GM21367 (cell line): ENCODE measurements around the gene PDE8B.

Experiments used
- ATAC-seq: cut with Tn5 transposase; IDR thresholded peaks from one replicate; pipeline ENCODE4 v1.9.1; 2021; ENCODE audit not compliant: unreplicated experiment

The PDE8B gene, protein sequence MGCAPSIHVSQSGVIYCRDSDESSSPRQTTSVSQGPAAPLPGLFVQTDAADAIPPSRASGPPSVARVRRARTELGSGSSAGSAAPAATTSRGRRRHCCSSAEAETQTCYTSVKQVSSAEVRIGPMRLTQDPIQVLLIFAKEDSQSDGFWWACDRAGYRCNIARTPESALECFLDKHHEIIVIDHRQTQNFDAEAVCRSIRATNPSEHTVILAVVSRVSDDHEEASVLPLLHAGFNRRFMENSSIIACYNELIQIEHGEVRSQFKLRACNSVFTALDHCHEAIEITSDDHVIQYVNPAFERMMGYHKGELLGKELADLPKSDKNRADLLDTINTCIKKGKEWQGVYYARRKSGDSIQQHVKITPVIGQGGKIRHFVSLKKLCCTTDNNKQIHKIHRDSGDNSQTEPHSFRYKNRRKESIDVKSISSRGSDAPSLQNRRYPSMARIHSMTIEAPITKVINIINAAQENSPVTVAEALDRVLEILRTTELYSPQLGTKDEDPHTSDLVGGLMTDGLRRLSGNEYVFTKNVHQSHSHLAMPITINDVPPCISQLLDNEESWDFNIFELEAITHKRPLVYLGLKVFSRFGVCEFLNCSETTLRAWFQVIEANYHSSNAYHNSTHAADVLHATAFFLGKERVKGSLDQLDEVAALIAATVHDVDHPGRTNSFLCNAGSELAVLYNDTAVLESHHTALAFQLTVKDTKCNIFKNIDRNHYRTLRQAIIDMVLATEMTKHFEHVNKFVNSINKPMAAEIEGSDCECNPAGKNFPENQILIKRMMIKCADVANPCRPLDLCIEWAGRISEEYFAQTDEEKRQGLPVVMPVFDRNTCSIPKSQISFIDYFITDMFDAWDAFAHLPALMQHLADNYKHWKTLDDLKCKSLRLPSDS

GRCh38 chr5:77210091-77210963 lies at the start of gene PDE8B:
TSS of gene PDE8B (plus strand) at chr5:77210680. CDS start at chr5:77210926, 246 bp downstream.
- ATAC-seq, result no peak

DNA sequence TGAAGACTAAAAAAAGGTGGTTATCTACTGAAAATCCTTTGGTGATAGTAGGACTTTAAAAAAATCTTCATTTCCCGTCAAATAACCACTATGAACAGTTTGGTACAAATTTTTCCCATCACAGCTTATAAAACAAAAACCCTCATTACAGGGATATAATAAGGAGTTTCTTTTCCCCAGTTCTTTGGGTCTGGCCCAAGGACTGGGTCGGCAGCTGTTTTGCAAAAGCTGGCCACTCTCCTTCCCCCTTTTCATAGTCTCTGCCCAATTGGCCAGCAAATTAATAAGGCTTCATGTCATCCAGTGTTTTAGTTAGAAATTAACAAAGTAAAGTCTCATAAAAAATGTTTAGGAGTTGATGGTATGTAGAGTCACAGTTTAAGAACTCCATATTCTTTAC lies 47.0 kb upstream of the PDE8B start:
- ATAC-seq, result no peak

DNA sequence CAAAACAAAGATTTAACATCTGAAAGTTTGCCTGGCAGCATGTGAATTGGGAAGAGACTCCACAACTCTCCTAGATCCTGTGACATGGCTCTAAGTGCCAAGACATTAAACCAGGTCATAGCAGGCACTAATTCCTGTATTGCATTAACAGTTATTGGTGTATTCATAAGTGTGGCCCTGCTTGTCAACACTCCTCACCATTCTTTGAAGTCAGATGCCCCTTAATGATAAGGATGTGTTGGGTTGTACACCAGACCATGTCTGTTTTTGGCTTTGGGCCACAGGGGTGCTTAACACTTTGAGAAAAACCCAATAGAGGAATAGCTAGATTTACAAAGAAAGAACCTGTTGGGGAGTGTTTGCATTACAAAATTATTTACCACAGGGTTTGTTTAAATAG lies 43.4 kb upstream of the PDE8B start:
- ATAC-seq, result no peak

DNA sequence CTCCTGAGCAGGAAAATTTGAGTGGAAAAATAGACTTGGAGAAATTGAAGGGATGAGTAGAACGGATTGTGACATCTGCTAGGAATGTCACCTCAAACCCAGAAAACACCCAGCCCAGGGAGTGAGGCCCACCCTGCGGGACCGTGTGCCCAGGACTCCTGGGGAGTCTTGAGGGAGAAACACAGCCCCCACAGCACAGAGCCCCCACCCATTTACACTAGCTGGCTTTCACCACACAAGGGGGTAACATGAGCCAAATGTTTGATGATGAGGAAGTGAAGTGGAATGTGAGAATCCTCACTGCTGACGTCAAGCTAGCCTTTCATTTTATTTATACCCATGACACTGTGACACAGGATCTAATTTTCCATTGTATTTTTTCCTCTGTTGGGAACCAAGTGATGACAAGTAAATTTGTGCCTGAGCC lies 42.8 kb upstream of the PDE8B start:
- ATAC-seq, result no peak

GRCh38 chr5:77168161-77168878 lies 42.2 kb upstream of the PDE8B start:
- no peak for ATAC-seq

DNA sequence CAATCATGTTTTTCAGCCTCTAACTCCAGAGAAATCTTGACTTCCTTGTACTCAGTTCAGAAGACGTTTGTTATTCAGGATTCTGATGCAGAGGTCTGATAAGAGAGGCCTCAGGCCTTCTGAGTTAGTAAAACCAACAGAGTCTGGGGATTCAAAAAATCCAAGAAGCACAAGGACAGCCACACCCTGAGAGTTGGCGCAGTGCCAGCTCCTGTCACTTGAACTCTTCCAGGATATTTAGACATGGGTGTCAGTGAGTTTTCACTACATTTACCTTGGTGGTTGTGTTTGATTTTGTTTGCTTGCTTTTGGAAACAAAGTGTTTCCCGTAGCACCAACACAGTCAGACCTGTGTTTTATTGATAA lies 41.6 kb upstream of the PDE8B start:
- no peak for ATAC-seq

GRCh38 chr5:77170196-77170890 lies 40.1 kb upstream of the PDE8B start:
- ATAC-seq, result no peak

DNA sequence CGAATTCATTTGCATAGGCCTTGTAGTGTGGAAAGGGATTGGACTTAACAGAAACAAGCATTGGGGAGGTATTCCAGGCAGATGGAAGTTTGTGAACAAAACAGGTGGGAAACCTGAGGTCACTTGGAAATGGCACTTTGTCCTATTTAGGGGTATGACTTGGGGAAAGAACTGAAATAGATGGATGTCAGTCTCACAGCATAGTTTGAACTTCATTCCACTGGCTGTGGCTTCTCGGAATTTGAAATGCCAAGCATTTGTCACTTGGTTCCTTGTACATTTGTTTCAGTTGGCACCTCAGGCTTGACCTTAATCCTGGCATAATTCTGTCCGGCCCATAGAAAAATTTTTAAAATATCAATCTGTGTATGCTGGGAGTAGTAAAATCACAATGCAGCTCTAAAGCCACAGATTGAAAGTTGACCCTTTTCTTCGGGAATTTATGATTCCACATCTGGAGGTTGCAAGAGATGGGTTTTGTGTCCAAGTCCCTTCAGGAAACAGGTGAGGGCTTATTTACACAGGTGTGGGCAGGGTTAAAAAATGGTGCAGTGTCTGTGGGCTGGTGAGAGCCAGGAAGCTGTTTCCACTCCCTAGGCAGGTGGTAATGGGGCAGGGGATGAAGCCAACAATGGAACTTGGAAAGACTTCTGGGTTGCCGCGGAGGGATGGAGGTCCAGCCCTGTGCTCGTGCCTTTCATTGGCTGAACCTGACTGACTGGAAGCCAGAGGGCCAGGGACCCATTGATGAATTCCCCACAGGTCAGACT lies 39.2 kb upstream of the PDE8B start:
- ATAC-seq, result no peak

DNA sequence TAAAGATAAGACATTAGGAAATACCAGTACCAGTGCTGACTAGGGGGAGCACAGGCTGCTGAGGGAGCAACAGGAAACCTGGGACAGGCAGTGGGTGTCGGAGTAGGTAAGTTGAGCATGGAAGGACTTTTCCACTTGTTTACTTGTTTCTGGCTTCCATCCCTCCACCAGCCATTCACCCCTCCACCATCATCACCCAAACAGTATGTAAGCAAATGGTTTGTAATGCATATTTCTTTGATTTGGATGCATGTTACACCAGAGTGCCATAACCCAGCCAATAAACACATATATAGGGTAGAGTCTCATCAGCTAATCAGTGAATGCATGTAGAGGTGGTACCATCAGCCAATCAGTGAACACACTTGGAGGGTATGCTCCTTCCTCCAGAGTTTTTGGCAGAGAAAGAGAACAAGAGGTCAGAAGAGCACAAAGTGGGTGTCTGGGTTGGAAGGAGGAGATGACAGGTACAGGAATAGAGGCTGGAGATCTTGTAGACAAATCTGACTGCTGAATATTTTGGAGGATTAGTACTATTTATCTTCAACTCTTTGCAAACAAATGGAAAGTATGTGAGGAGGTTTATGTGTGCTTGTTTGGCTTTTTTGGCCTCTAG lies 37.7 kb upstream of the PDE8B start:
- no peak for ATAC-seq

DNA sequence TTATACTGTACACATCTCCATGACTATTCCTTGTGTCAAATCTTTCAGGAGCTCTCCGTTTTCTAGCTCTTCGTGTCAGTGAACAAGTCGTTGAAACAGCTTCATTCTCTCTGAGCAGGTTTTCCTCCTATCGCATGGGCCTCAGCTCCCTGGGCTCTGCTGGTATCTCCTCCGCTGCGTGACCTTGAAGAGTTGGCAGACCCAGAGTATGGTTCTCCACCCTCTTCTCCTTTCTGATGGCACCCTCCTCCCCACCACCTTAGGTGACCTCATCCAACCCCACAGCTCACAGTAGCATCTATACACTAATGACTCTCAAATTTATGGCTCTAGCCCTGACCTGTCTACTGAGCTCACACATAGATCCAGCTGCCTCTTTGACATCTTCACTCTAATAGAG lies 36.0 kb upstream of the PDE8B start:
- ATAC-seq, result no peak

DNA sequence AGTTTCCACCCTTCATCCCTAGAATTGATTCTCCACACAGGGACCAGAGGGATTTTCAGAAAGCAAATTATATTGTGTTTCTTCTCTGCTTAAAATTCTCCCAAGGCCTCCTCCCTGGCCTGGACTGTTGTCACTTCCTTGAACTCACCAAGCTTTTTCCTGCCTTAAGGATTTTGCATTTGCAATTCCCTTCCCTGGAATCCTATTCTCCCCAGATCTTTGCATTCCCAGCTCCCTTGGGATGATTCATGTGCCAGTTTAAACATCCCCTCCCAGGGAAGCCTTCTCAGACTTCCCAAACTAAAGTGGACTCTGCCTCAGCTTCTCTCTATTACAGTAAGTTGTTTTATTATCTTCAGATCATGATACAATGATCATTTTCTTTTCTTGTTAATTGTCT lies 35.2 kb upstream of the PDE8B start:
- ATAC-seq, result no peak

GRCh38 chr5:77176429-77176828 lies 34.1 kb upstream of the PDE8B start:
- ATAC-seq, result no peak

- no peak for ATAC-seq
Observed at GRCh38 chr5:77177576-77177975, 32.9 kb upstream of the PDE8B start.

- no peak for ATAC-seq
Observed at GRCh38 chr5:77180167-77181081, 30.1 kb upstream of the PDE8B start.

DNA sequence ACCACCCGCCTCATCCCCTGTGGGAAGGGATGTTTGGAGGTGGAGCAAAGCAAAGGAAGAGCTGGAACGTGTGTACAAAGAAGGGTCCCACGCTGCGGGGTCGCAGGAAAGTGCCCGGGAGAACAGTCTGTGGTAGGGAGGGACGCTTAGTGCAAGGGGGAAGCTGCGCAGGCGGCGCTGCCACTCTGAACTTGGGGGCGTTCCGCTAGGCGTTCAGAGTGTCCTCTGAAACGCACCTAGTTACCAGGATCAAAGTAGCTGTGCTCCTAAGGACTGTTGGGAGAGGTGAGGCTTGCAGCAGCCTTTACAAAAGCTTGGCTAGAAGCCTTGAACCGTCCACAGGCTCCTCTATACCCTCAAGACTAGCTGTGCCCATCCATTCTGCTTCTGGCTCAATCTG lies 29.3 kb upstream of the PDE8B start:
- no peak for ATAC-seq

DNA sequence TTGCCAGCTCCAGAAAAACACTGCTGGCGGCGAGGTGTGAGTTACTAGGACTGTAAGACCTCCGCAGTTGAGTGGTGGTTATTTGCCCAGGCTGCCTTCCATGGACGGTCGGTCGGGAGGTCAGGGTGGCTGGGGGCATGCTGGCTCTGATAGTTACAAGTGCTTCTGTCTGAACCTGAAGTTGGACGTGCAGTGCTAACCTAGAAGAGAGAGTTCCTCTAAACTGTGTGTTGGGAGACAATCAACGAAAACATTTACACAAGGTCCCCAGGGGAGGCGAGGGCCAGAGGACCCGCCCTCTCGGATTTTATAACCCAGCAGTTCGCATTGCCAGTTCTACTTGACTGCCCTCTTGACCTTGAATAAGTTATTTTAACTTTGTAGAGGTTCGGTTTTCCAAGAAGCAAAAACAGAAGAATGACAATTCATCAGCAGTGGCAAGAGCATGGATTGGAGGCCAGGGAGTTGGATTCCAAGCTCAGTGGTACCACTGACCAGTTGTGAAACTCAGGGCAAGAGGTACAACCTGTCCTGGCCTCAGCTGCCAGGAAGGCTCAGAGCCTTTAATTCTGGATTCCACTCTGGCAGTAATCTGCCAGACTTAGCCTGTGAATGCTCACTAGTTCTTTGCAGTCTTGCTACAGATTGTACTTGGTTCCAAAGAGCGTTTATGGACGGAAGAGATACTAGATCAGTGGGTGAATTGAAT lies 28.7 kb upstream of the PDE8B start:
- no peak for ATAC-seq

DNA sequence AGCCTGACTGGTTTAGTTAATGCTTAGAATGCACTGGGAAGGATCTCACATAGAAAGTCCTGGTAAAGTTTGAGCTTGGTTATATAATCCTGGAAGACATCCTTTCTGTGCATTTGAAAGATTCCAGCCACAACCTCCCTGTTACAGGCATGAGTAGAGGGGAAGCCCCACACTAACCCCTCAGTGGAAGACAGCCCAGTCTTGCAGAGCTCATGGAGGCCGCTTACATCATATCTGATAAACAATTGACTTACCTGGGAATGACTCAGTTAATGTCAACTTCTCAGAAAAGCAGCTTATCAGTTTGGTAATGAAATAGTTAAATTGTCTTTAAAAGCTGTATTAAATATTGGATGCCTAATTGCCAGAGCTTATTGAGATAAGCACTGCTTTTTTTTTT lies 28.1 kb upstream of the PDE8B start:
- no peak for ATAC-seq
